GM21390 (cell line): ENCODE data around the gene RETREG1.

Source experiments
- ATAC-seq: cut with Tn5 transposase; IDR thresholded peaks from one replicate; pipeline ENCODE4 v1.9.1; 2021; ENCODE audit not compliant: unreplicated experiment

Gene RETREG1

GRCh38 chr5:16586556-16586955 lies 30.2 kb downstream of the RETREG1 start:
- no peak for ATAC-seq

- ATAC-seq, result peak; percentile 47
Measured at GRCh38 chr5:16585041-16585667, 31.6 kb downstream of the RETREG1 start.

DNA sequence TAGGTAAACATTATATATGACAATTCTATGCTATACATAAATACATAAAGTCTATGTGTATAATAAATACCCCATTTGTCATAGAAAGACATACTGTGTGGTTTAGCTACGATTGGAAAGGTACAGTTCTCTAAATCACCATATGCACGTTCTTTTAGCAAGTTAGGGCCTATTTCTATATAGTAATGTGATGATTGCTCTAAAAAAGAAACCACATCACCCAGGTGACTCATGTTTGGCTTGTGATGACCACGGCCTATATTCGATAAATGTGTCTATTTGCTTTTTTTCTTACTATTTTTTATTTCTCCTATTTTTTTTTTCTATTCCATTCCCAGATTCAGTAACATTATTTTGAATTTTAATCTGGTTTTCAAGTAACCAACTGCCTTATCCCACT lies 34.7 kb downstream of the RETREG1 start:
- ATAC-seq, result no peak

DNA sequence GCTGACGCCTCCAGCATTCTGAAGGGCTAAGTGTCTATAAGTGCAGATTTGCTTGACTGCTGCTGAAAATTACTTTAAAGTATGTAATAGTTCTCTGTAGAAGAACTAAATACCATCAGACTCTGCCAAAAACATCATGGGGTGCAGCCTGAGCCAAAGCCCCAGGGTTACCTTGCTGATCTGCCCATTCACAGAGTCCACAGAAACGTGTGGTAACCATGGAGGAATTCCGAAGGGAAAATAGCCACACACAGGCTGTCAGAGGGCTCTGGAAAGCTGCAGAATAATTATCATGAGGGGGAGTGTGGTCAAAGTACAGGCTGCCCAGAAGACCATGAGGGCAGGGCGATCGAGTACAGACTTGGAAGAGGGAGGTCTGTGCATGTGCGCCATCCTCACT lies 36.4 kb downstream of the RETREG1 start:
- no peak for ATAC-seq

DNA sequence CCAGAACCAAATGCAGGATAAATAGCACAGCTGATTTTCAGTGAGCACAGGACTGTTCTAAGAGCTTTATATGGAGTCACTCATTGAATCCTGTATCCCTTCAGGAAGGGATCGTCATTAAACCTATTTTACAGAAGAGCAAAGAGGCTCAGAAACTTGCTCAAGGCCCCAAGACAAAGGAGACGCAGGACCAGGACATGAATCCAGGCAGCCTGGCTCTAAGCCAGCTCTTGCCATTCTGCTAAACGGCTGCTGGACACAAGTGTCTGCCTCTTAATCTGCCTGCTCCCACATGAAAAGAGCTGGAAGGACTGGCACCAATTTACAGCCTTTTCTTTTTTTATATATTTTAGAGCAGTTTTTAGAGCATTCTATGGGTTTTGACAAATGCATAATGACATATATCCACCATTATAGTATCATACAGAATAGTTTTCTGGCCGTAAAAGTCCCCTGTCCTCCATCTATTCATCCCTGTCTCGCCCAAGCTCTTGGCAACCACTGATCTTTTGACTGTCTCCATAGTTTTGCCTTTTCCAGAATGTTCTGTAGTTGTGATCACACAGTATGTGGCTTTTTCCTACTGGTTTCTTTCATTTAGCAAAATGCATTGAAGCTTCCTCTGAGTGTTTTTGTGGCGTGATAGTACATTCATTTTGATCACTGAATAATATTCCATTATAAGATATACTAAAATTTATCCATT lies 37.5 kb downstream of the RETREG1 start:
- ATAC-seq, result no peak

GRCh38 chr5:16578474-16578883 lies 38.3 kb downstream of the RETREG1 start:
- ATAC-seq, result no peak

GRCh38 chr5:16577677-16578076 lies 39.1 kb downstream of the RETREG1 start:
- ATAC-seq, result no peak

GRCh38 chr5:16574789-16575721 lies 41.7 kb downstream of the RETREG1 start:
- ATAC-seq, result no peak

- ATAC-seq, result no peak
Measured at GRCh38 chr5:16573401-16573800, 43.4 kb downstream of the RETREG1 start.

- ATAC-seq, result no peak
Measured at GRCh38 chr5:16572289-16573015, 44.3 kb downstream of the RETREG1 start.

DNA sequence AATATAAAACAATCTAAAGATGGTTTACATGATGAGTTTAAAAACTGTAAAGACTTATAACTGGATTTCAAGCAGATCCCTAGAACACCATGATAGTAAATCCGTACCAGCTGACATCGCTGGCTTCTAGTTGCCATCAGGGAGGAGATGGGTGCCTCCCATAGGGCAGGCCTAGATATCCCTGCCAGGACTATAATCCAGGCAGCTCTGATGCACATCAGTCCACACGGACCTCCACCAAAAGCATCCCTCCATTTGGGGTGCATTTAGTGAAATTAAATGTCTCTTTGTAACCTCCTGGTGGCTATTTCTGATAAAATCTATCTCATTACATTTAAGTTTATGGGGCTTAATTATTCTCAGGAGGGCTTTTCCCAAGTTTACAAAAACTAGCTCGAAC lies 45.8 kb downstream of the RETREG1 start:
- no peak for ATAC-seq

GRCh38 chr5:16570121-16570815 lies 46.5 kb downstream of the RETREG1 start:
- ATAC-seq, result no peak

DNA sequence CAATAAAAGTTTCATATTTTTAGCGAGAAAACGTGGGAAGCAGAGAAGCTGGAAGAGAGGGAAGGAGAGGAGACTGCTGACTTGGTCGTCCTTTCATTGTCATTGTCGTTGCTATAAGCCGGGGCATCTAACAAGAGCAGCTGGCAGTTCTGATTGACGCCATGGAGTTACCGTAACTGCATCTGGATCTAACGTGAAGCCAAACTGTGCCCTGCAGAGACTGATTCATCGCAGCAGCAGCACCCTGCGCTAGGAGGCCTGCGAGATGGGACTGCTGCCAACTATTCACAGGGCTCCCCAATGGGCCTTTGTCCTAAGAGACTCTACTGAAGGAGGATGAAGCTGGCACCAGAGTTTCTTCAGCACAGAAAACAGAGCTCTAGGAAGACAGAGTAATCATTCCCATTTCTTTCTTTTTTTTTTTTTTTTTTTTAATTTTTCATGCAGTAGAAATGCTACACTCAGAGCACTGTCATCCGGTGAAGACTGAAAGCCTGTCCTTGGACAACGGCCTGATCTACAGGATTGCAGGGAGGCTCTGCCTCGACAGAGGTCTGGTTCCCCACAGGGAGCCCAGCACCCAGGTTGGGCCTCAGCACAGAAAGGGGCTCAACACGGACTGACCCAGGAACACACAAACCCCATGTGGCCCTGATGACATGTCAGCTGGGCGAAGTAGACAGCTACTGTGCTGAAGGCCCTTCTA lies 47.8 kb downstream of the RETREG1 start:
- no peak for ATAC-seq

DNA sequence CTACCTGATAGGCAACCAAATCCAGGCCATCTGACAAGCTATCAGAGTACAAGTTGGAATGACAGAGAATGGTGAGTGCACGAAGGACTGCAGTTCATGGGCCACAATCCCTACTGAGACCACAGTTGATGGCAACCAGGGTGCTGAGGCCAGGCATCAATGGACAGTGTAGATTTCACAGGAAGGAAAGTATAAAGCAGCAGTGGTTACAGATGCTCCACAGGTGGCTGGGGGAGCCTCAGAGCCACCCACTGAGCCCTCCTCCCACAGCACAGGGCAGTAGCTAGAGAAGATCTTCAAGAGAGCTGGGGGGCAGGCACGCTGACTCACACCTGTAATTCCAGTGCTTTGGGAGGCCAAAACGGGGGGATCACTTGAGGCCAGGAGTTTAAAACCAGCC lies 49.4 kb downstream of the RETREG1 start:
- ATAC-seq, result no peak

DNA sequence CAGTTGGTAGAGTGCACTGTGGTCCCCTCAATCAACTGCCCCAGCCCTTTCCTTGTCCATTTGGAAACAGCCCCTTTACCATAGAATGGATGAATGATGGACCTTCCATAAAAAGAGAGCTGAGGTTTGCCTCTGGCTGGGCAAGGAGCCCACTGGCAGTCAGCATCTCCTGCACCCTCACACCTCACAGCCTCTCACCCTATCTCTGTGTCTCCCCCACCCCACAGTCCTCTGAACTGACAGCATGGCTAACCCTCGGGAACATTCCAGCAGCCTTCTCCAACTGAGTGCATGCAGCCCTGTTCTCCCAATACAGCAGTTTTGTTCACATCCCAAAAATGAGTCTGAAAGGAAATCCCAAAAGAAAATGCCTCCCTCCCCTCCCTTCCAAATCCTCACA lies 51.7 kb downstream of the RETREG1 start:
- no peak for ATAC-seq

DNA sequence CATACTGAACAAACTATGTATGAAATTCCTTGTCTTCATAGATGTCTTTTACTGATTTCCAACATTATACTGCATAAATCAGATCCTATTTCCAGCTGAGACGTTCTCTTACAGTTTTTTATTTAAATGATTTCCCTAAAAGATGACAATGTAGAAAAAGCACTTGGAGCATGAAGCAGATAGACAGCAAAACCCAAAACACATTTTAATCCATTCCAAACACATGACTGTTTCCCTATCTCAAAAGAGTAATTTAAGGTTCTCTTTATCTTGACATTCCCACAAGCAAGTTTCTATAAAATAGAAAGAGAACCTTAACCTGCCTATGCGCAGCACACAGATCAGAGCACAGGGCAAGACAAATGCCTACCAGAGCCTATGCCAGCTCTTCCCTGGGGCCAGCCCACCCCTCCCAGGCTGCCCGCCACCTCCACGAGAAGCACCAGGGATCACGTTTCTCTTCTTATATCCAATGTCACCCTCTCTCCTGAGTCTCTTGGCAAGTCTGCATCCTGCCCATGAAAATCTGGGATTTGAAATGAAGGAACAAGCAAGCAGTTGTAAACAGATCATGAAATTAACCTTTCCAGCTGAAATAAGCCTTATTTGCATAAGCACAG lies 52.4 kb downstream of the RETREG1 start:
- ATAC-seq, result no peak

DNA sequence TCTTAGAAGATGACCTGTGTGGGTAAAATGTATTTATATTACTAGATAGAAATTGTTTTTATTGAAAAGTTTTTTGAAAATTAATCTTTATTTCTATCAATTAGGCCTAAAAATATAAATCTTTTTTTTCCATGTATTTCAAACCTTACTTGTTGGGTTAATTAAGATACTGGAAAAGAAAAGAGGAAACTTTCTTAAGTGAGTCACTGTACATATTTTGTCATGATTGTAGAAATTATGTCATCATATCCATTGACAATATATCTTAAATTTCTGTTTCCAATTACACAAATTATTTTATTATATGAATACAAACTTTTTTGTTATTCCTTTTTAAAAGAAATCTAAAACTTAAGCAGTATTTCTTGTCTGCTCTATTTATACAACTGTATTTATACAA lies 53.1 kb downstream of the RETREG1 start:
- no peak for ATAC-seq

DNA sequence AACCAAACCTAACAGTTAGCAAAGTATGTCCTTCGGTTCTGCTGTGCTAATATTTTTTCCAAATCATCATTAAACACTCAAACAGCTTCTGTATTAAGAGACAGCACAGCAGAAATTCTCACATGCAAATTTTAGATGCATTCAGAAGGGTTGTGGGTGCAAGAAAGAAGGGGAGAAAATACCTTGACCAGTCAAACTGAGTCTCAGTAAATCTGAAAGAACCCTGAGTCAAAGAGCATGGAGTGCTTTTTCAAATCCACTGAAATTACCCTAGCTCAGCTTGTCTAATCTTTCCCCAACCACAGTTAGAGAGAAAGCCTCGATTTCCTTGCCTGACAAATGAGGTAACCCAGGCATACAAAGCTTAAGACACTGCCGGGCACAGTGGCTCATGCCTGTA lies 55.1 kb downstream of the RETREG1 start:
- ATAC-seq, result no peak

GRCh38 chr5:16559702-16560101 lies 57.1 kb downstream of the RETREG1 start:
- ATAC-seq, result no peak
